SK-N-SH treated with all-trans-retinoic acid at 6 μM for 48 hours (cell line): Measurements from ENCODE around the gene AGAP2.

ENCODE experiments used
- ATAC-seq: fragments of 200-7000 bp; cut with Tn5 transposase; 3 replicates; pipeline ENCODE4 v1.9.1; 2020; ENCODE audit warnings: mild to moderate bottlenecking, moderate library complexity
- ARNTL ChIP-seq: fragments of 450-650 bp; formaldehyde crosslinking; IDR thresholded peaks from 2 replicates; pipeline ENCODE4 v1.5.0; 2020; ENCODE audit warnings: low read depth, mild to moderate bottlenecking, moderate library complexity, borderline replicate concordance
- BACH2 ChIP-seq: fragments of 250-450 bp; sonication (Bioruptor Pico); IDR thresholded peaks from 2 replicates; pipeline ENCODE4 v1.9.0; 2021; ENCODE audit warnings: mild to moderate bottlenecking, borderline replicate concordance
- CSDC2 ChIP-seq: fragments of 250-450 bp; sonication (Bioruptor Pico); IDR thresholded peaks from 2 replicates; pipeline ENCODE4 v1.5.0; 2020; ENCODE audit warnings: mild to moderate bottlenecking, moderate library complexity
- ESRRG ChIP-seq: fragments of 250-450 bp; sonication (Bioruptor Pico); IDR thresholded peaks from 2 replicates; pipeline ENCODE4 v1.6.1; 2021; ENCODE audit warnings: mild to moderate bottlenecking
- GLIS3 ChIP-seq: fragments of 250-450 bp; sonication (Bioruptor Pico); IDR thresholded peaks from 2 replicates; pipeline ENCODE4 v1.5.0; 2020; ENCODE audit warnings: mild to moderate bottlenecking, moderate library complexity
- ISL1 ChIP-seq: fragments of 250-450 bp; sonication (Bioruptor Pico); IDR thresholded peaks from 2 replicates; pipeline ENCODE4 v2.1.2; 2022; ENCODE audit warnings: mild to moderate bottlenecking, moderate library complexity
- POU6F1 ChIP-seq: fragments of 250-450 bp; sonication (Bioruptor Pico); IDR thresholded peaks from 2 replicates; pipeline ENCODE4 v1.8.0; 2021; ENCODE audit warnings: low read depth, mild to moderate bottlenecking, moderate library complexity, borderline replicate concordance
- PPARA ChIP-seq: fragments of 250-450 bp; sonication (Bioruptor Pico); IDR thresholded peaks from 2 replicates; pipeline ENCODE4 v1.5.0; 2020; ENCODE audit warnings: mild to moderate bottlenecking, borderline replicate concordance
- RARB ChIP-seq: fragments of 250-450 bp; sonication (Bioruptor Pico); IDR thresholded peaks from 2 replicates; pipeline ENCODE4 v1.8.0; 2021; ENCODE audit warnings: mild to moderate bottlenecking, moderate library complexity
- SNAI2 ChIP-seq: fragments of 250-450 bp; sonication (Bioruptor Pico); IDR thresholded peaks from 2 replicates; pipeline ENCODE4 v1.5.0; 2020; ENCODE audit warnings: mild to moderate bottlenecking, moderate library complexity
- TCF4 ChIP-seq: fragments of 250-450 bp; sonication (Bioruptor Pico); IDR thresholded peaks from 2 replicates; pipeline ENCODE4 v1.8.0; 2021; ENCODE audit warnings: mild to moderate bottlenecking, moderate library complexity, borderline replicate concordance
- TOX ChIP-seq: fragments of 250-450 bp; sonication (Bioruptor Pico); IDR thresholded peaks from 2 replicates; pipeline ENCODE4 v1.8.0; 2021; ENCODE audit warnings: mild to moderate bottlenecking, moderate library complexity, borderline replicate concordance
- ZC3H10 ChIP-seq: fragments of 250-450 bp; sonication (Bioruptor Pico); IDR thresholded peaks from 2 replicates; pipeline ENCODE4 v1.5.1; 2021; ENCODE audit warnings: mild to moderate bottlenecking, moderate library complexity
- ZFP30 ChIP-seq: fragments of 450-650 bp; formaldehyde crosslinking; IDR thresholded peaks from 2 replicates; pipeline ENCODE4 v1.5.0; 2022; ENCODE audit warnings: mild to moderate bottlenecking, moderate library complexity
- ZNF565 ChIP-seq: fragments of 450-650 bp; formaldehyde crosslinking; conservative IDR thresholded peaks from 2 replicates; pipeline ENCODE4 v1.5.0; 2020; ENCODE audit warnings: low read depth, mild to moderate bottlenecking, moderate library complexity
- ZNF70 ChIP-seq: fragments of 450-650 bp; formaldehyde crosslinking; IDR thresholded peaks from 2 replicates; pipeline ENCODE4 v1.5.0; 2020; ENCODE audit warnings: mild to moderate bottlenecking, moderate library complexity
- ZNF8 ChIP-seq: fragments of 450-650 bp; formaldehyde crosslinking; IDR thresholded peaks from 2 replicates; pipeline ENCODE4 v1.5.0; 2020; ENCODE audit warnings: mild to moderate bottlenecking, moderate library complexity
- TF ChIP-seq, protein P1 (sequence below): fragments of 250-450 bp; sonication (Bioruptor Pico); IDR thresholded peaks from 2 replicates; pipeline ENCODE4 v1.5.0; 2020; ENCODE audit warnings: mild to moderate bottlenecking, moderate library complexity
- TF ChIP-seq, protein P2 (sequence below): fragments of 250-450 bp; sonication (Bioruptor Pico); IDR thresholded peaks from 2 replicates; pipeline ENCODE4 v1.8.0; 2020; ENCODE audit warnings: mild to moderate bottlenecking, moderate library complexity, borderline replicate concordance

AGAP2 gene

GRCh38 chr12:57746025-57746424, 7.5 kb upstream of the AGAP2 start (continued):
- TF ChIP-seq, protein P1, sequence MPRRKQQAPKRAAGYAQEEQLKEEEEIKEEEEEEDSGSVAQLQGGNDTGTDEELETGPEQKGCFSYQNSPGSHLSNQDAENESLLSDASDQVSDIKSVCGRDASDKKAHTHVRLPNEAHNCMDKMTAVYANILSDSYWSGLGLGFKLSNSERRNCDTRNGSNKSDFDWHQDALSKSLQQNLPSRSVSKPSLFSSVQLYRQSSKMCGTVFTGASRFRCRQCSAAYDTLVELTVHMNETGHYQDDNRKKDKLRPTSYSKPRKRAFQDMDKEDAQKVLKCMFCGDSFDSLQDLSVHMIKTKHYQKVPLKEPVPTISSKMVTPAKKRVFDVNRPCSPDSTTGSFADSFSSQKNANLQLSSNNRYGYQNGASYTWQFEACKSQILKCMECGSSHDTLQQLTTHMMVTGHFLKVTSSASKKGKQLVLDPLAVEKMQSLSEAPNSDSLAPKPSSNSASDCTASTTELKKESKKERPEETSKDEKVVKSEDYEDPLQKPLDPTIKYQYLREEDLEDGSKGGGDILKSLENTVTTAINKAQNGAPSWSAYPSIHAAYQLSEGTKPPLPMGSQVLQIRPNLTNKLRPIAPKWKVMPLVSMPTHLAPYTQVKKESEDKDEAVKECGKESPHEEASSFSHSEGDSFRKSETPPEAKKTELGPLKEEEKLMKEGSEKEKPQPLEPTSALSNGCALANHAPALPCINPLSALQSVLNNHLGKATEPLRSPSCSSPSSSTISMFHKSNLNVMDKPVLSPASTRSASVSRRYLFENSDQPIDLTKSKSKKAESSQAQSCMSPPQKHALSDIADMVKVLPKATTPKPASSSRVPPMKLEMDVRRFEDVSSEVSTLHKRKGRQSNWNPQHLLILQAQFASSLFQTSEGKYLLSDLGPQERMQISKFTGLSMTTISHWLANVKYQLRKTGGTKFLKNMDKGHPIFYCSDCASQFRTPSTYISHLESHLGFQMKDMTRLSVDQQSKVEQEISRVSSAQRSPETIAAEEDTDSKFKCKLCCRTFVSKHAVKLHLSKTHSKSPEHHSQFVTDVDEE (CRISPR knock-in tag), result no peak
- TF ChIP-seq ISL1 (CRISPR knock-in tag), result no peak
- no peak for TF ChIP-seq RARB (CRISPR knock-in tag)
- no peak for TF ChIP-seq ZNF8 (CRISPR knock-in tag)
- no peak for TF ChIP-seq ZNF70

- peak; percentile 40 for ATAC-seq
- TF ChIP-seq, protein P2, sequence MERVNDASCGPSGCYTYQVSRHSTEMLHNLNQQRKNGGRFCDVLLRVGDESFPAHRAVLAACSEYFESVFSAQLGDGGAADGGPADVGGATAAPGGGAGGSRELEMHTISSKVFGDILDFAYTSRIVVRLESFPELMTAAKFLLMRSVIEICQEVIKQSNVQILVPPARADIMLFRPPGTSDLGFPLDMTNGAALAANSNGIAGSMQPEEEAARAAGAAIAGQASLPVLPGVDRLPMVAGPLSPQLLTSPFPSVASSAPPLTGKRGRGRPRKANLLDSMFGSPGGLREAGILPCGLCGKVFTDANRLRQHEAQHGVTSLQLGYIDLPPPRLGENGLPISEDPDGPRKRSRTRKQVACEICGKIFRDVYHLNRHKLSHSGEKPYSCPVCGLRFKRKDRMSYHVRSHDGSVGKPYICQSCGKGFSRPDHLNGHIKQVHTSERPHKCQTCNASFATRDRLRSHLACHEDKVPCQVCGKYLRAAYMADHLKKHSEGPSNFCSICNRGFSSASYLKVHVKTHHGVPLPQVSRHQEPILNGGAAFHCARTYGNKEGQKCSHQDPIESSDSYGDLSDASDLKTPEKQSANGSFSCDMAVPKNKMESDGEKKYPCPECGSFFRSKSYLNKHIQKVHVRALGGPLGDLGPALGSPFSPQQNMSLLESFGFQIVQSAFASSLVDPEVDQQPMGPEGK (CRISPR knock-in tag), result 0 out of 2 replicates have a peak, but pooled peaks have one; percentile 12
- no peak for TF ChIP-seq POU6F1
These were observed 6.9 kb upstream of the AGAP2 start for GRCh38 chr12:57745485-57745881.

GRCh38 chr12:57744777-57745484, 6.4 kb upstream of the AGAP2 start, which contains the start of gene TSPAN31:
TSPAN31 (plus strand) TSS chr12:57745039; CDS start chr12:57745155, 116 bp downstream.
- ATAC-seq, result peak; percentile 94
- TF ChIP-seq SNAI2 (CRISPR knock-in tag) (no peak), ZNF565 (CRISPR knock-in tag) (0 out of 2 replicates have a peak, but pooled peaks have one; percentile 27)
- TF ChIP-seq, protein P2 (CRISPR knock-in tag), result peak; percentile 20

DNA sequence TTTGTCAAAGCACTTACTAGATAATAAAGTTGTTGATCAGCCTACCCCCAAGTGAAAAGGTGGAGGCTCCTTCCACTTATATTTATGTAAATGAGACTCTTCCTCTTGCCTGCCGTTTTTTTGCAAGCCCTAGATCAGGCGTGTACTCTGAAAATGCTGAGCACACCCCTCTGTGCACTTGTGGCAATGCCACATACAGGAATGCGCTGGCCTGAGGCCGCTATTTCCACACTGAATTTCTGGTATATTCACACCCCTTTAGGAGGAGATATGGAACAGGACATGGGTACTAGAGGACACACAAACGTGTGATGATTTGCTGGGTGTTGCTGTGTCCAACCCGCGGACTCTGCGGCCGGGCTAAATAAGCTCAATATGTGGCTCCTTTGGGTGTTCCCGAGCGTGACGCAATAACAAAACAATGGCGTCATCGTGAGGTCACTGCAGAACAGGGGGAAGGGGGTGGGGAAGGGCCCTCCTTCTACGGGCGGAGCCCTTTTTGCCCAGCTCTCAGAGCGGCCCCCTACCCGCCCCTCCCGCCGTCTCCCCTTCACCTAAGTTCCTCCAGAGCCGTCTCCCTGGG, 5.7 kb upstream of the AGAP2 start:
- peak; percentile 48 for ATAC-seq
- TF ChIP-seq, protein P1 (CRISPR knock-in tag), result no peak
- TF ChIP-seq BACH2 (CRISPR knock-in tag), result no peak
- no peak for TF ChIP-seq ZFP30
- no peak for TF ChIP-seq GLIS3
- TF ChIP-seq TOX (CRISPR knock-in tag), result 0 out of 2 replicates have a peak, but pooled peaks have one; percentile 12
- no peak for TF ChIP-seq ZC3H10 (CRISPR knock-in tag)
- no peak; the same call in 1 of the 2 replicates for TF ChIP-seq ZNF70
- TF ChIP-seq ARNTL (CRISPR knock-in tag), result no peak
- TF ChIP-seq ZNF8 (CRISPR knock-in tag), result no peak
- no peak for TF ChIP-seq POU6F1
- TF ChIP-seq TCF4 (CRISPR knock-in tag), result no peak
- TF ChIP-seq ESRRG (CRISPR knock-in tag), result 0 out of 2 replicates have a peak, but pooled peaks have one; percentile 45
- TF ChIP-seq PPARA (CRISPR knock-in tag), result no peak
- TF ChIP-seq, protein P2 (CRISPR knock-in tag), result peak; percentile 50; the same call in 1 of the 2 replicates
- TF ChIP-seq ISL1 (CRISPR knock-in tag), result no peak
- no peak for TF ChIP-seq CSDC2 (CRISPR knock-in tag)
